Effector memory CD8-positive, alpha-beta T cell (primary cell): ENCODE measurements around the gene WDR18.

Experiments
- ATAC-seq: fragments of 150-1000 bp; cut with Tn5 transposase; replicated peaks from 2 replicates; pipeline ENCODE4 v1.10.0; 2021; ENCODE audit warnings: mild to moderate bottlenecking, moderate library complexity
- DNase-seq, 3 experiments: peaks; one replicate each; pipeline ENCODE4 v3.0.0; 2021
- H3K27ac Mint-ChIP-seq, 2 donors: one replicate each; pipeline ENCODE4 v1.8.0; 2022; ENCODE audit warnings: mild to moderate bottlenecking in 2 of 2, mixed read lengths in 2 of 2, moderate library complexity in 2 of 2
- H3K27me3 Mint-ChIP-seq, 2 donors: one replicate each; pipeline ENCODE4 v1.8.0; 2022; ENCODE audit warnings: mixed read lengths in 2 of 2
- H3K36me3 Mint-ChIP-seq: one replicate; pipeline ENCODE4 v1.8.0; 2022; ENCODE audit warnings: mild to moderate bottlenecking, moderate library complexity, mixed read lengths; ENCODE audit not compliant: insufficient read depth
- H3K4me1 Mint-ChIP-seq, 2 donors: one replicate each; pipeline ENCODE4 v1.8.0; 2022; ENCODE audit warnings: low read depth in 2 of 2, mixed read lengths in 2 of 2
- H3K4me3 Mint-ChIP-seq, 2 donors: one replicate each; pipeline ENCODE4 v1.8.0; 2022; ENCODE audit warnings: mild to moderate bottlenecking in 2 of 2, mixed read lengths in 2 of 2, moderate library complexity in 2 of 2
- H3K9me3 Mint-ChIP-seq, 2 donors: one replicate each; pipeline ENCODE4 v1.8.0; 2022; ENCODE audit warnings: mixed read lengths in 2 of 2

The WDR18 gene

DNA sequence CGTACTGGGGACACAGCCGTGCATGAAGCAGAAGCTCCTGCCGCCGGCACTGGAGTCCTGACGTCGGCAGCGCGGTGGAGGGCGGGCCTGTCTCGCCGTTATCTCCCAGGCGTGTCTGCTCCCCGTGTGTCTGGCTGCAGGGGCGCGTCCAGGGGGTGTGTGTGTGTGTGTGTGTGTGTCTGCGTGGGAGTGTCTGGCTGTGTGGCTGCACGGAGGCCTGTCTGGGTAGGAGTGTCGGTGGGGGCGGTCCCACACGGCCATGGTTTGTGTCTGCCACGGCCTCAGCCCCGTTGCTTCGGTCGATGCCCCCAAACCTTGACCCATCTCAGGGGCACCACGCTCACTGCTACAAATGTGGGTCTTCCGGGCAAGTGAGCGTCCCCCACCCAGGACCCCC is 40.0 kb upstream of the WDR18 start:
- Mint-ChIP-seq H3K36me3 (peaks cover 6% of the 10 kb centered on the region), H3K4me1 (peaks cover 14 to 20% of the 10 kb centered on the region in 2 donors), H3K27me3 (no peaks in the 10 kb centered on the region), H3K9me3 (no peaks in the 10 kb centered on the region), H3K27ac (no peak overlapping the region), H3K4me3 (no peak overlapping the region)
- ATAC-seq (no peak), DNase-seq (no peak)

DNA sequence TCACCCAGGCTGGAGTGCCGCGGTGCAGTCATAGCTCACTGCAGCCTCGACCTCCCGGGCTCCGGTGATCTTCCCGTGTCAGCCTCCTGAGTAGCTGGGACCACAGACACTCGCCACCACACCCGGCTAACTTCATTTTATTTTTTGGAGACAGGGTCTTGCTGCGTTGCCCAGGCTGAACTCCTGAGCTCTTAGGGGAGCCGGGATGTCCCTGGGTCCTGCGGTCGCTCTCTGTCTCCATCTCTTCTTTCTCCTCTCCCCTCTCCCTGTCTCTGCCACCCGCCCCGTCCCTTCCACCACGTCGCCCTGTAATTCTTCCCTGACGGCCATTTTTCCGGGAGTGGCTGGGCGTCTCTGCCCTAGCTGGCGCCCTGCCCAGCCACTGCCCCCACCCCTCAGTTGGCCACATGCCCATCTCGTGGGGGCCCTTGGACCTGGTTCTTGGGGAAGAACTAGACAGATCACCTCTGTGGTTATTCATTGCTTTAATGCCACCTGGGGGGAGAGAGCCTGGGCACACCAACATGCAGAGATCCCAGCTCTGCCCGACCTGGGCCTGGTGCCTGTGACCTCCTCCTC is 39.4 kb upstream of the WDR18 start:
- Mint-ChIP-seq H3K36me3 (peaks cover 6% of the 10 kb centered on the region), H3K9me3 (no peaks in the 10 kb centered on the region), H3K27ac (no peak overlapping the region), H3K4me1 (peaks cover 12 to 18% of the 10 kb centered on the region in 2 donors), H3K4me3 (no peak overlapping the region), H3K27me3 (no peaks in the 10 kb centered on the region)
- ATAC-seq (no peak), DNase-seq (no peak)

DNA sequence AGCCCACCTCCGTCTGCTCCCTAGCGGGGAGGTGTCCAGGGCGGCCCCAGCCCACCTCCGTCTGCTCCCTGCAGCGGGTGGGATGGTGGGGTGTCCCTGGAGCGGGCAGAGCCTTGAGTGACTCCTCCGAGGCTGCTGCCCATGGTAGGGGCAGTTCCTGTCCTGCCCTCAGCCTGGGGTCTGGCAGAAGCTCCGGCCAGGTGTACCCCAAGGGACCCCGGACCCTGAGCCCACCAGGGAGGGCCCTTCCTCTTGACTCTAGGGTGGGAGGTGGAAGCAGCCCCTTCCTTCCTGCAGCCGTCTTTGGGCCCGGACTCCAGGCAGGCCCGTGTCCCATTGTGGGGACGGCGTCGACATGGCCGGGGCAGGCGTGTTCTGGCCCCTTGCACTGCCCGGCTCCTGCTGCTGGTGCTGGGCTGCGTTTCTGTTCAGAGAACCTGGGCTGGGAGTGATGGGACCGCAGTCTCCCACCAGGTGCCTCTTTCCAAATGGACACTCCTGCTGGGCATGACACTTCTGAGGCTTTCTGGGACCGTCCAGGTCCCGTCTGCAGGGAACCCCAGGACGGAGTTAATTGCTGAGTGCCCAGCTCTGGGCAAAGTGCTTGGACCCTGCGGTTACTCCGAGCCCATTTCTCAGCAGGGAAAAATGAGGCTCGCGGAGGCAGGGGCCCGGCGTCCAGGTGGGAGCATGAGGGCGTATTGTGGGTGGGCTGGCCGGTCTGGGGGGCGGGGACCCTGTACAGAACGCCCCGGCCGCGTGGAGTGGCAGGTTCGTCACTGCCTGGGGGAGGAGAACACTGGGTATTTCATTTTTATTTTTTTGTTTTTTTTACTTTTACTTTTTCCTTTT is 38.5 kb upstream of the WDR18 start:
- Mint-ChIP-seq H3K36me3 (peaks cover 6% of the 10 kb centered on the region), H3K9me3 (no peaks in the 10 kb centered on the region), H3K27me3 (no peaks in the 10 kb centered on the region), H3K27ac (no peak overlapping the region), H3K4me1 (peaks cover 5 to 12% of the 10 kb centered on the region in 2 donors), H3K4me3 (no peak overlapping the region)
- ATAC-seq (no peak), DNase-seq (no peak)

GRCh38 chr19:947090-947706 is 36.9 kb upstream of the WDR18 start:
- H3K4me3 Mint-ChIP-seq = no peak overlapping the region
- no peaks in the 10 kb centered on the region for H3K9me3 Mint-ChIP-seq
- no peak for DNase-seq
- H3K27me3 Mint-ChIP-seq = no peaks in the 10 kb centered on the region
- H3K4me1 Mint-ChIP-seq = peaks cover 0 to 10% of the 10 kb centered on the region in 2 donors
- no peak for ATAC-seq
- H3K36me3 Mint-ChIP-seq = peaks cover 3% of the 10 kb centered on the region
- no peak overlapping the region for H3K27ac Mint-ChIP-seq

- H3K27me3 Mint-ChIP-seq = no peaks in the 10 kb centered on the region
- H3K27ac Mint-ChIP-seq = no peak overlapping the region
- H3K9me3 Mint-ChIP-seq = no peaks in the 10 kb centered on the region
- DNase-seq (no peak), ATAC-seq (peak; percentile 58)
- peaks cover 3% of the 10 kb centered on the region for H3K36me3 Mint-ChIP-seq
- no peak overlapping the region for H3K4me3 Mint-ChIP-seq
- H3K4me1 Mint-ChIP-seq = peaks cover under 1 to 11% of the 10 kb centered on the region in 2 donors
Measured at GRCh38 chr19:947707-948539, 36.2 kb upstream of the WDR18 start.

- Mint-ChIP-seq H3K4me1 (peaks cover 5 to 20% of the 10 kb centered on the region in 2 donors), H3K9me3 (no peaks in the 10 kb centered on the region), H3K27ac (no peak overlapping the region), H3K36me3 (peaks cover 3% of the 10 kb centered on the region), H3K27me3 (no peaks in the 10 kb centered on the region), H3K4me3 (no peak overlapping the region)
- DNase-seq (no peak), ATAC-seq (no peak)
Measured at GRCh38 chr19:948842-949496, 35.2 kb upstream of the WDR18 start.

- ATAC-seq (no peak), DNase-seq (no peak)
- H3K9me3 Mint-ChIP-seq = no peaks in the 10 kb centered on the region
- peaks cover 5 to 18% of the 10 kb centered on the region in 2 donors for H3K4me1 Mint-ChIP-seq
- no peaks in the 10 kb centered on the region for H3K27me3 Mint-ChIP-seq
- H3K36me3 Mint-ChIP-seq = no peaks in the 10 kb centered on the region
- H3K27ac Mint-ChIP-seq = no peak overlapping the region
- peak overlapping the region in 1 of 2 donors; percentile 25 for H3K4me3 Mint-ChIP-seq
Measured at GRCh38 chr19:950352-951066, 33.6 kb upstream of the WDR18 start.

DNA sequence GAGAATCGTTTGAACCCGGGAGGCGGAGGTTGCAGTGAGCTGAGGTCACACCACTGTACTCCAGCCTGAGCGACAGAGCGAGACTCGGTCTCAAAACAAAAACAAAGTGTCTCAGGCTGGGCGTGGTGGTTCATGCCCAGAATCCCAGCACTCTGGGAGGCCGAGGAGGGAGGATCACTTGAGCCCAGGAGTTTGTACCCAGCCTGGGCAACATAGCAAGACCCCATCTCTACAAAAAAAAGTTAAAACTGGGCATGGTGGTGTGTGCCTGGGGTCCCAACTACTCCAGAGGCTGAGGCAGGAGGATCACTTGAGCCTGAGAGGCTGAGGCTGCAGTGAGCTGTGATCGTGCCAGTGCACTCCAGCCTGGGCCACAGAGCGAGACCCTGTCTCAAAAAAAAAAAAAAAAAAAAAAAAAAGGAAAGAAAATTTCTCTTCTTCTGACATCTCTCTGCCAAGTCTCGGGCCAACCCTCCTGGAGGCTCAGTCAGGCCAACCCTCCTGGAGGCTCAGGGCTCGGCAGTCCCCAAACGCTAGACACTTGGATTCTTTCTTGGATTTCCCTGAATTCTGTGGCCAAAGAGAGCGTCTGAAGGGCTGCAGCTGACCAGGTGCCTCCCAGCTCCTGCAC is 32.0 kb upstream of the WDR18 start:
- Mint-ChIP-seq H3K9me3 (no peaks in the 10 kb centered on the region), H3K36me3 (no peaks in the 10 kb centered on the region), H3K4me3 (peak overlapping the region; percentile 73 to 82), H3K27me3 (no peaks in the 10 kb centered on the region), H3K27ac (peak overlapping the region; percentile 78 to 85), H3K4me1 (peaks cover 5 to 18% of the 10 kb centered on the region in 2 donors)
- DNase-seq (no peak), ATAC-seq (no peak)

GRCh38 chr19:952680-953444 is 31.3 kb upstream of the WDR18 start:
- Mint-ChIP-seq H3K9me3 (no peaks in the 10 kb centered on the region), H3K4me1 (peaks cover 5 to 18% of the 10 kb centered on the region in 2 donors), H3K4me3 (peak overlapping the region; percentile 73 to 82), H3K27me3 (no peaks in the 10 kb centered on the region), H3K27ac (peak overlapping the region; percentile 74 to 85), H3K36me3 (no peaks in the 10 kb centered on the region)
- ATAC-seq = peak; percentile 16
- DNase-seq = no peak

- H3K4me3 Mint-ChIP-seq = peak overlapping the region; percentile 73 to 82
Measured at GRCh38 chr19:953445-954271, 30.5 kb upstream of the WDR18 start.

GRCh38 chr19:954272-954671 is 29.9 kb upstream of the WDR18 start:
- no peak for ATAC-seq
- Mint-ChIP-seq H3K27me3 (no peaks in the 10 kb centered on the region), H3K9me3 (no peaks in the 10 kb centered on the region), H3K4me1 (peaks cover 6 to 18% of the 10 kb centered on the region in 2 donors), H3K4me3 (no peak overlapping the region), H3K36me3 (no peaks in the 10 kb centered on the region), H3K27ac (no peak overlapping the region)
- DNase-seq = no peak

More at GRCh38 chr19:953445-954271, 30.5 kb upstream of the WDR18 start:
- DNase-seq (no peak), ATAC-seq (no peak)
- Mint-ChIP-seq H3K4me1 (peaks cover 5 to 18% of the 10 kb centered on the region in 2 donors), H3K27ac (peak overlapping the region; percentile 74 to 85), H3K36me3 (no peaks in the 10 kb centered on the region), H3K9me3 (no peaks in the 10 kb centered on the region), H3K27me3 (no peaks in the 10 kb centered on the region)
